ENCODE data around the gene COMMD8. TPM values are rescaled to one million over a fixed set of nuclear protein-coding genes. Genes with fewer than 3 reads are reported as not detected.
A peak's percentile ranks its signal among the peaks of the same experiment; 100 is the strongest.

Gene COMMD8
- total RNA-seq, 1 donor from 2014 or later: 15.8 TPM

DNA sequence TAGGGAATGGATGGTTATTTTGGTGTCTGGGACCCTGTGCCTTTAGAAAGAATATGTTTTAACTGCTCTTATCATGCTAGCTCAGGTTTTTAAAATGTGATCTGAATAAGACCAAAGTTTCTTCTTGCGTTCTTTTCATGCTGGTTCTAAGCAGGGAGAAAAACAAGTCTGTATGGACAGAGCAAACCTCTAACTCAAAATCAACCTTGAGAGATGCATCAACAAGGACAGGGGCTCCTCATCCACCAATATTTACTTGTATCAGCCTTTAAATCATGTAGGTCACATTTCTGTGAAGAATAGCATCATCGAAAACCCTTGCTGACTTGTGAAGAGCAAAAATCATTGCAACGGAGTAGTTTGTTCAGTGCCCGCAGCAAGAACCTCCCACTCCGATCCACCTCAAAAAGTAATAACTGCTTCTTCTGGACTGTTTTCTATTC lies 22.8 kb upstream of the COMMD8 start:
- intact Hi-C loops (cut with micrococcal nuclease): loop anchor here (10.0 kb wide), 1 partner anchor 639 kb away; no protein-coding TSS in a partner anchor
- H3K36me3 Mint-ChIP-seq (ENCODE audit: low read depth): no peaks in the 10 kb centered on the region
- H3K9me3 Mint-ChIP-seq: no peaks in the 10 kb centered on the region
- no peak overlapping the region for H3K27ac Mint-ChIP-seq
- peaks cover 27% of the 10 kb centered on the region for H3K4me1 Mint-ChIP-seq (ENCODE audit: low read depth)
- H3K27me3 Mint-ChIP-seq (ENCODE audit: insufficient read depth): peaks cover 9% of the 10 kb centered on the region
- peak overlapping the region; percentile 92 for H3K4me3 Mint-ChIP-seq
- no peak for DNase-seq (ENCODE audit: low spot score)

DNA sequence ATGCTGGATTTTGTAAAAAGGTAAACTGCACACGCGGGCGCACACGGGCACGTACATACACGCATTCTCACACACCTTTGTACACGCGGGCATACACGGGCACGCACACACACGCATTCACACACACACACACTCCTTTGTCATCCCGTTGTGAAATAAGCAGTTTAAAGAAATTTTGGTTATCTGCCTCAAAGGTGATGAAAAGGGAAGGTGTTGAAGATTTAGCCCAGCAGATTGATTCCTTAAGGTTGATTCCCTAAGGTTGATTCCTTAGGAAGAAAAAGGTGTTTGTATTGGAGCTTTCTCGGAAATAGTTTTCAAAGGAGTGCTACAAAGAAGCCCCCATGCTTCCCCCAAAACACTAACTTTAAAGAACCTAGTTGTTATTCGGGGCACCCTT lies 22.3 kb upstream of the COMMD8 start:
- peak overlapping the region; percentile 51 for H3K27ac Mint-ChIP-seq
- peak overlapping the region; percentile 92 for H3K4me3 Mint-ChIP-seq

DNA sequence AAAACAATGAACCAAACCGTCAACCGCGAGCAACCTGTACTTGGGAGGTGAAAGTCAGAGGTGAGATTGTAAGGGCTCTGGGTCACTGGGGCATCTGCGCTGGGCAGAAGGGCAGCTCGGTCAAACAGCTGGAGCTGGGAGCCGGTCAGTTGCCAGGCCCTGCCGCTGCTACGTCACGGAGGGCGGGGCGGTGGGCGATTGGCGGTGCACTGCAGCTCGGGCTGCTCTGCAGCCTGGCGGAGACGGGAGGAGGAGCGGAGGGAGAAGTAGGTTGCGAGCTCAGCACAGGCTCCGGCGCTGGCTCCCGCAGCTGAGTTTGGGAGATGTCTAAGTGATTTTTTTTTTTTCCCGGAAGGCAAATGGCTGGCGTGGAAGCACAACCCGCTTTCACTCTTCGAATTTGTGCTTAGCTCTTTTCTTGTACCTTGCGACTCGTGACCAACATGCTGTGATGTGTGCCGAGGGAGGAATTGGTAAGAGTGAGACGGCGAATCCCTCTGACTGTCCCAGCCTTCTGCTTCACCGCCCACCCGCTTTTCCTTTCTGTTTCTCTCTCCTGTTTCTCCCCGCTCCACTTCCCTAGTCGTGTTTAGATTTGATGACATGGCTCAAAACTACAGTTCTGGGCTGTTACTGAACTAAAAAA lies 21.7 kb upstream of the COMMD8 start, which contains the start of gene ATP10D:
ATP10D (plus strand) TSS at position 229 of the 646 bp plus-strand sequence. CDS start 27,266 bp downstream, outside the sequence.
- peaks cover 27% of the 10 kb centered on the region for H3K4me1 Mint-ChIP-seq (ENCODE audit: low read depth)
- no peaks in the 10 kb centered on the region for H3K36me3 Mint-ChIP-seq (ENCODE audit: low read depth)
- peak; percentile 72 for DNase-seq (ENCODE audit: low spot score)
- intact Hi-C loops (cut with micrococcal nuclease): loop anchor here (1.0 to 10.0 kb wide), 4 partner anchors 22 to 640 kb away; partner anchors contain the start of gene COMMD8
- peaks cover 9% of the 10 kb centered on the region for H3K27me3 Mint-ChIP-seq (ENCODE audit: insufficient read depth)
- peak within 1 kb of the TSS; percentile 92 for H3K4me3 Mint-ChIP-seq
- H3K27ac Mint-ChIP-seq: peak within 1 kb of the TSS; percentile 51
- no peaks in the 10 kb centered on the region for H3K9me3 Mint-ChIP-seq

More for the DNA sequence above, 22.3 kb upstream of the COMMD8 start:
- DNase-seq (ENCODE audit: low spot score): no peak
- Mint-ChIP-seq H3K27me3 (ENCODE audit: insufficient read depth) (peaks cover 9% of the 10 kb centered on the region), H3K4me1 (ENCODE audit: low read depth) (peaks cover 27% of the 10 kb centered on the region), H3K9me3 (no peaks in the 10 kb centered on the region), H3K36me3 (ENCODE audit: low read depth) (no peaks in the 10 kb centered on the region)
- intact Hi-C loops (cut with micrococcal nuclease): loop anchor here (1.0 to 10.0 kb wide), 4 partner anchors 22 to 639 kb away; partner anchors contain the start of gene COMMD8

DNA sequence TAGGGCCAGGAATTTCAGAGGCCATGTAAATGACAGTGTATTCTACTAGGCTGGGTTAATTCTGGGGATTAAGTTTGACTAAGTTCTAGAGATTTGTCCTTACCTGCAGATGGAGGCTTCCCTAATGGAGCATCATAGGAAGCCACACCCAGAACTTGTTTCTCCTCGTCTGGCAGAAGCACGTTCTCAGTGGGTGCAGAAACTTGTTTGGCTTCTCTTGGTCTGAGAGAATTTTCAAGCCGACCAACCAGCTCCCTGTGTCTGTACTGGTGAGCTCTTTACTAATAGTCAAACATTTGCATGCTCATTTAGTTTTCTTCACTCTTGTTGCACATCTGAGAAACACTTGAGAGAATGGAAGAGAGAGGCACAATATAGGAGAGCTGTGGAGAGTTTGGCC lies 20.7 kb upstream of the COMMD8 start:
- Mint-ChIP-seq H3K4me1 (ENCODE audit: low read depth) (peaks cover 27% of the 10 kb centered on the region), H3K27me3 (ENCODE audit: insufficient read depth) (peaks cover 9% of the 10 kb centered on the region), H3K4me3 (peak overlapping the region; percentile 92), H3K36me3 (ENCODE audit: low read depth) (no peaks in the 10 kb centered on the region), H3K9me3 (no peaks in the 10 kb centered on the region), H3K27ac (no peak overlapping the region)
- intact Hi-C loops (cut with micrococcal nuclease): loop anchor here (2.0 to 10.0 kb wide), 3 partner anchors 47 to 641 kb away; no protein-coding TSS in a partner anchor
- DNase-seq (ENCODE audit: low spot score): no peak

DNA sequence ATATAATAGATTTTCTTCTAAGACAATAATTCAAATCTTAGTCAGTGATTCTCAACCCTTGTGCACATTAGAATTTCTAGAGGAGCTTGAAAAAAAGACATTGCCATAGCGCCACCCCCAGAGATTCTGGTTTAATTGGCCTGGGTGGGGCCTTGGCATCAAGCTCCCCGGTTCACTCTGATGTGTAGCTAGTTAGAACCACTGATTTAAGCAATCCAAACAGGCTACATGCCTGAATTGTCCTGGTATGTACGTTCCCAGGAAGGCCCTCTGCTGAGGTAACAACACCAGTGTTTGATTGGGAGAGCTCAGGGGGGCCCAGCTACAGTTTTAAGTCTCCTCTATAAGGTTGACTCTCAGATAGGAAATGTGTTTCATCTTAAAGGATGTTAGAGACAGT lies 20.2 kb upstream of the COMMD8 start:
- peaks cover 27% of the 10 kb centered on the region for H3K4me1 Mint-ChIP-seq (ENCODE audit: low read depth)
- intact Hi-C loops (cut with micrococcal nuclease): loop anchor here (2.0 to 10.0 kb wide), 3 partner anchors 47 to 641 kb away; no protein-coding TSS in a partner anchor
- no peak for DNase-seq (ENCODE audit: low spot score)
- H3K27me3 Mint-ChIP-seq (ENCODE audit: insufficient read depth): peaks cover 13% of the 10 kb centered on the region
- H3K27ac Mint-ChIP-seq: no peak overlapping the region
- no peaks in the 10 kb centered on the region for H3K9me3 Mint-ChIP-seq
- H3K36me3 Mint-ChIP-seq (ENCODE audit: low read depth): no peaks in the 10 kb centered on the region
- peak overlapping the region; percentile 92 for H3K4me3 Mint-ChIP-seq

DNA sequence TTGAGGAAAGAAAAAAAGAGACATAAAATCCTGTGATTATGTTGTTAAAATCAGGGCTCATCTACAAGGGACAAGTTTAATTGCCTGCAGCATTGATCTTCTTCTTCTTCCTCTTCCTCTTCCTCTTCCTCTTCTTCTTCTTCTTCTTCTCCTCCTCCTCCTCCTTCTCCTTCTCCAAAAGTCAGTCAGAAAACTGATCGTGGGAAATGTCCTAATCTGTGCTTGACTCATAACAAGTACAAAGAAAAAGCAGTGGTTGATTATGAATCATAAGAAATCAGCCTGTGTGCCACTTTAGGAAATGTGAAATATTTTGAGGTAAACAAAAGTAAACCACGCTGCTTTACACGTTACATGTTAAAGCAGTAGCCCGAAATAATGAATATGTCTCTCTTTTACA lies 18.8 kb upstream of the COMMD8 start:
- intact Hi-C loops (cut with micrococcal nuclease): loop anchor here (5.0 to 10.0 kb wide), 2 partner anchors 435 to 642 kb away; no protein-coding TSS in a partner anchor
- Mint-ChIP-seq H3K36me3 (ENCODE audit: low read depth) (no peaks in the 10 kb centered on the region), H3K9me3 (no peaks in the 10 kb centered on the region), H3K27me3 (ENCODE audit: insufficient read depth) (peaks cover 13% of the 10 kb centered on the region), H3K27ac (no peak overlapping the region), H3K4me3 (no peak overlapping the region), H3K4me1 (ENCODE audit: low read depth) (peaks cover 27% of the 10 kb centered on the region)
- DNase-seq (ENCODE audit: low spot score): no peak

DNA sequence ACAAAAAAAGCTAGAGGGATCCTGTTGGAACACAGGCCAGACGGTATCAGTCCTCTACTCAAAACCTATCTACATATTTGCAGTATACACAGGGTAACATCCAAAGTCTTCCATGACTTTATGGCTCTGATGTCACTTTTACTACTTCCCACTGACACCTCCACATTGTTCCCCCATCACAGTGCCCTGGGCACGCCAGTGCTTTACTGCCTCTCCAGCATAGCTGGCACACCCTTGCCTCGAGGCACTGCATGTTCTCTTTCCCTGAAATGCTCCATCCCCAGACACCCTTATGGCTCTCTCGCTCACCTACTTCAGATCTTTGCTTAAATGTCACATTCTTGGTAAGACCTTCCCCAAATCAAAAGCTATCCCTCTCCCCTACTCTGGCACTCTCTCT lies 15.3 kb upstream of the COMMD8 start:
- intact Hi-C loops (cut with micrococcal nuclease): no loop called here
- no peak overlapping the region for H3K27ac Mint-ChIP-seq
- H3K4me3 Mint-ChIP-seq: no peak overlapping the region
- H3K36me3 Mint-ChIP-seq (ENCODE audit: low read depth): no peaks in the 10 kb centered on the region
- H3K9me3 Mint-ChIP-seq: no peaks in the 10 kb centered on the region
- H3K27me3 Mint-ChIP-seq (ENCODE audit: insufficient read depth): peaks cover 15% of the 10 kb centered on the region
- peaks cover 5% of the 10 kb centered on the region for H3K4me1 Mint-ChIP-seq (ENCODE audit: low read depth)
- no peak for DNase-seq (ENCODE audit: low spot score)

DNA sequence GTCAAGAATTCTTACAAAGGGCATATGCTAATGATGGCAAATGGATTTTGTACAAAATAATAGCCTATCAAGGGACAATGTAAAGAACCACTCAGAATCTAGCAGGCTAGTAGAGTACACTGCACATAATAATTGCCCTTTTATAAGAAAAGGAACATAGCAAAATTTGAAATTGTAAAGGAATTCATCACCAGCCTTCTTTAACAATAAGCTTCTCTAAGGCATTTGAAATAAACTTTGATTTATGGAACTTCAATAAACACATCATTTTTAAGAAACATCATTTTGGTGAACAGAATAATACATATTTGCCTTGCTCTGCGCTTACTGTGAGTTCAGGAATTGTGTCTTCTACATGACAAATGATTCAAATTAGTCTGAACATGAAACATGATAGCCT lies 11.9 kb upstream of the COMMD8 start:
- no peaks in the 10 kb centered on the region for H3K9me3 Mint-ChIP-seq
- intact Hi-C loops (cut with micrococcal nuclease): no loop called here
- no peak overlapping the region for H3K27ac Mint-ChIP-seq
- peaks cover 8% of the 10 kb centered on the region for H3K27me3 Mint-ChIP-seq (ENCODE audit: insufficient read depth)
- DNase-seq (ENCODE audit: low spot score): no peak
- H3K4me3 Mint-ChIP-seq: no peak overlapping the region
- no peaks in the 10 kb centered on the region for H3K36me3 Mint-ChIP-seq (ENCODE audit: low read depth)
- H3K4me1 Mint-ChIP-seq (ENCODE audit: low read depth): no peaks in the 10 kb centered on the region

DNA sequence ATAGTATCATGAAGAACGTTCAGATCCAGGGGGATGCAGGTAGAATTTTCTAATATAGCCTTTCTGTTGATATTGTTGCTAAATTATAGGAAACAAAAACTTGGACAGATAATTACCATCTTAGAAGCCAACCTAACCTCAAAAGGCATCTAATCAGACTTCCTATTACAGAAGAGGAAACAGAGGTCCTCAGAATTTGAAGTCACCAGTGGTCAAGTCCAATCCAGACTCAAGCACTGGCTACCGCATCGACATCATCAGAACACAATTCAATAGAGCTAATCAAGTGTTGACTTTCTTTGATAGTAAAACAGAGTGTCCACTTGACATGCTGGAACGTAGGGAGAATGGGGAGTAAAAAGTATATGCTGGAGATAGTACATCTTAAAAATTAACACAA lies 11.3 kb upstream of the COMMD8 start:
- intact Hi-C loops (cut with micrococcal nuclease): no loop called here
- Mint-ChIP-seq H3K27me3 (ENCODE audit: insufficient read depth) (peaks cover 8% of the 10 kb centered on the region), H3K9me3 (no peaks in the 10 kb centered on the region), H3K27ac (no peak overlapping the region), H3K4me3 (no peak overlapping the region), H3K36me3 (ENCODE audit: low read depth) (no peaks in the 10 kb centered on the region), H3K4me1 (ENCODE audit: low read depth) (no peaks in the 10 kb centered on the region)
- no peak for DNase-seq (ENCODE audit: low spot score)

DNA sequence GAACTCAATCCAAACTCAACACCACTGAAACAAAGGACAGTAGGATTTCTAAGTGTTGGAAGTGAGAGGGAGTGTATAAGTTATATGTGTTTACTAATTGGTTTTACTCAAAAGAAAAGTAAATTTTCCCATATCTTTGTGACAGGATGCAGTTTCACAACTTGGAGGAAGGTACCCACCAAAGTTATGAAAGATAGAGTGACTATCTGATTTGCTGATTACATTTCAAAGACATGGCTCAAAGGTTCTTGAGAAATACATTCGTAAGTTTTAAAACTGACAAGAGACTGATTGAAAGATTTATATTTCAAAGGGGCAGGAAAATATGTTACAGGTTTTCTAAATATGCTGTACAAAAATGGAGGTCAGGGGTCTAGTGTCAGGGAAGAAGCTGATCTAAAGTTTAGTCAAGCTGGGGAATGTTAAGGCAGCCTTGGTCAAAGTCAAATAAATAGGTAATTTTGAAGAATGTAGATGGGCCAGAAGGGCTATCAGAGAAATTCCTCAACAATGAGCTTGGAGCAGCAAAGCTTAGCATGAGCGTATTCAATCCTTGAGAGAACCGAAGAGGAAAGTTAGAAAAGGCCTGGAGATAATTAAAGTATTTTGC lies 9.7 kb upstream of the COMMD8 start:
- H3K4me3 Mint-ChIP-seq: no peak overlapping the region
- H3K4me1 Mint-ChIP-seq (ENCODE audit: low read depth): no peaks in the 10 kb centered on the region
- intact Hi-C loops (cut with micrococcal nuclease): no loop called here
- no peak overlapping the region for H3K27ac Mint-ChIP-seq
- H3K9me3 Mint-ChIP-seq: no peaks in the 10 kb centered on the region
- no peak for DNase-seq (ENCODE audit: low spot score)
- H3K36me3 Mint-ChIP-seq (ENCODE audit: low read depth): no peaks in the 10 kb centered on the region
- peaks cover 4% of the 10 kb centered on the region for H3K27me3 Mint-ChIP-seq (ENCODE audit: insufficient read depth)

DNA sequence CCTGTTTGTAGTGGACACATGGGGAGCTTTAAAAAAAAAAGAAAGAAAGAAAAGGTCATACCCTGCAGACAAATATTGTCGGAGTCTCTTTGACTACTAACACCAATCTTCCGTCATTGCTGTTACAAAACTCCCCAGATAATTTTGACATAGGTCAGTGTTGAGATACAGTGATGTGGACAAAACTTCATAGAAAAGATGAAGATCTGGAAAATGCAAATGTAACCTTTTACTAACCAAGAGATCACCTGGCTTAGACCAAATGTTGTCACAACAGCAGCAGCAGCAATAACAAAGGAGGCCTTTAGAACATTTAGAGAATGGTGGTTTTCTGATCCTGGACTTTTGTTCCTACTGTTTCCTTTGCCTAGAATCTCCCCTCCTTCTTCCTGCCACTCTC lies 8.1 kb upstream of the COMMD8 start:
- peaks cover 2% of the 10 kb centered on the region for H3K27me3 Mint-ChIP-seq (ENCODE audit: insufficient read depth)
- no peak overlapping the region for H3K27ac Mint-ChIP-seq
- H3K36me3 Mint-ChIP-seq (ENCODE audit: low read depth): no peaks in the 10 kb centered on the region
- intact Hi-C loops (cut with micrococcal nuclease): no loop called here
- no peak for DNase-seq (ENCODE audit: low spot score)
- H3K4me1 Mint-ChIP-seq (ENCODE audit: low read depth): no peaks in the 10 kb centered on the region
- H3K4me3 Mint-ChIP-seq: no peak overlapping the region
- no peaks in the 10 kb centered on the region for H3K9me3 Mint-ChIP-seq

DNA sequence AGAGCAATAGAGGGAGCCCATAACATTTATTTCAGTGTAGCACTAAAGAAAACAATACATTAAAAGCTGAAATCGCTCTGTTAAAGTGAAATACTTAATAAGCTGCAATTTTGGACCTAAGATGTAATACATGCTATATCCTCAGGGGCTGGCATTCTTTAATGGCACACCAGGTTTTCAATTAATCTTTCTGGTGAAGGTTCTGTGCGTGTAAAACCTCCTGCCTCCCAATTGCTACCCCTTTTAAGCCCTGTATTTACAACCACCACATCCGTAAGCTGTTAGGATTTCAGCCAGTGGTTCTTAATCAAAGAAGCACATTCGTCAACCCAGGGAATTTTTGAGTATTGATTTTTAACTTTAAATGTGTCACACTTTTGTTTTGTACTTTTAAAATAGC lies 7.6 kb upstream of the COMMD8 start:
- intact Hi-C loops (cut with micrococcal nuclease): no loop called here
- H3K36me3 Mint-ChIP-seq (ENCODE audit: low read depth): no peaks in the 10 kb centered on the region

DNA sequence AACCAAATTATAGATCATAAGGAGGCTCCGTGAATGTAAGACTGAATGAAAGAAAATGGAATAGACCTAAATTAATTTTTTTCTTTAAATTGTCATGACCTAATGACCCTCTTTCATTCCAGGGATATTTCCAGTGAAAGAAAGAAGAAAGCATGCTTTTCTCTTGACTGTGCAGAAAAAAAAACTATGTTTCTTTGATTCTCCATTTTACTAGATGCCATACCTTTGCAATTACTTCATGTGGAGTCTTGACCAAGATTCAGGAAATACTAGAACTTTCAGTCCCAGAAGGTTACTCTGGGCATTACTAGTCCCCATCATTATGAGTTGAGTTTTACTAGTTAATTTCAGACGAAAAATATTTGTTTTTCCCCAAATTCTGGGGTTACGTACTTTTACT lies 6.4 kb upstream of the COMMD8 start:
- Mint-ChIP-seq H3K9me3 (no peaks in the 10 kb centered on the region), H3K4me3 (no peak overlapping the region), H3K27ac (no peak overlapping the region), H3K4me1 (ENCODE audit: low read depth) (no peaks in the 10 kb centered on the region), H3K27me3 (ENCODE audit: insufficient read depth) (no peaks in the 10 kb centered on the region), H3K36me3 (ENCODE audit: low read depth) (no peaks in the 10 kb centered on the region)
- intact Hi-C loops (cut with micrococcal nuclease): loop anchor here (10.0 kb wide), 3 partner anchors 365 to 1305 kb away; partner anchors contain the start of genes CNGA1, CORIN and NIPAL1
- DNase-seq (ENCODE audit: low spot score): no peak

More for the DNA sequence above, 7.6 kb upstream of the COMMD8 start:
- Mint-ChIP-seq H3K4me3 (no peak overlapping the region), H3K9me3 (no peaks in the 10 kb centered on the region), H3K27ac (no peak overlapping the region), H3K4me1 (ENCODE audit: low read depth) (no peaks in the 10 kb centered on the region), H3K27me3 (ENCODE audit: insufficient read depth) (peaks cover 2% of the 10 kb centered on the region)
- DNase-seq (ENCODE audit: low spot score): no peak

Data from activated T-helper 1 cell treated with anti-CD3 and anti-CD28 coated beads, Interleukin-12 subunit alpha, Interleukin-12 subunit beta, Interleukin-2, Interleukin-4 antibody, amounts not matched to agents 30 ng/mL and 10 ng/mL and 1 ng/mL, durations not matched to agents 14 hours and 24 hours and 36 hours (primary cell).